Panc1 (cell line): Measurements from ENCODE around the gene FZD7.

ENCODE experiments used
- POLR2AphosphoS5 ChIP-seq: IDR thresholded peaks from 2 replicates; pipeline ENCODE4 v1.6.1; 2012; ENCODE audit warnings: mild to moderate bottlenecking, low read depth, low read length, moderate library complexity
- SIN3A ChIP-seq: IDR thresholded peaks from 2 replicates; pipeline ENCODE4 v1.6.1; 2012; ENCODE audit warnings: low read depth, mild to moderate bottlenecking, low read length, moderate library complexity, borderline replicate concordance; ENCODE audit not compliant: insufficient read depth
- TCF7L2 ChIP-seq: IDR thresholded peaks from 2 replicates; pipeline ENCODE4 v1.6.1; 2011; ENCODE audit warnings: mild to moderate bottlenecking, low read depth, low read length, inconsistent platforms
- TF ChIP-seq, protein P1 (sequence below): fragments of 450-650 bp; IDR thresholded peaks from 2 replicates; pipeline ENCODE4 v1.5.1; 2017; ENCODE audit warnings: mild to moderate bottlenecking
- TF ChIP-seq, protein P2 (sequence below), 2 experiments: IDR thresholded peaks; 2 replicates each; pipeline ENCODE4 v1.6.1; 2011 to 2012; ENCODE audit warnings: low read depth in 2 of 2, control low read depth in 1 of 2, low read length in 1 of 2, mild to moderate bottlenecking in 1 of 2, moderate library complexity in 1 of 2; ENCODE audit not compliant: insufficient read depth in 1 of 2

DNA sequence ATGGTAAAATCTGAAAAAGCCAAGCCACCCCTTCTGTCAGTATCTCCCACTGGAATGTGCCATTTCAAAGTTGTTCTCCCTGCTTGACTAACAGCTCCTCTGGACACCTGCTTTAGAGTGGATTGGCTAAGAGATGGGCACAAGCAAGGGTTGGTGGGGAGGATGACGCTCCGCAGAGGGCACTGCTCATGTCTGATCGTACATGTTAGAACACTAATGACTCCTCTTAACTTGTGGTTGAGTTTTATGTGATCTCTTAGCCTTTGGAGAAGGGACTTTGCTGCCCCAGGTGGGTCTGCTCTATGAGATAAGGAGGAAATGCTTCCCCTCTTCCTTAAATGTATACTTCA is 31.2 kb downstream of the FZD7 start:
- TF ChIP-seq TCF7L2 (no peak), POLR2AphosphoS5 (no peak), SIN3A (no peak)
- TF ChIP-seq, protein P1, sequence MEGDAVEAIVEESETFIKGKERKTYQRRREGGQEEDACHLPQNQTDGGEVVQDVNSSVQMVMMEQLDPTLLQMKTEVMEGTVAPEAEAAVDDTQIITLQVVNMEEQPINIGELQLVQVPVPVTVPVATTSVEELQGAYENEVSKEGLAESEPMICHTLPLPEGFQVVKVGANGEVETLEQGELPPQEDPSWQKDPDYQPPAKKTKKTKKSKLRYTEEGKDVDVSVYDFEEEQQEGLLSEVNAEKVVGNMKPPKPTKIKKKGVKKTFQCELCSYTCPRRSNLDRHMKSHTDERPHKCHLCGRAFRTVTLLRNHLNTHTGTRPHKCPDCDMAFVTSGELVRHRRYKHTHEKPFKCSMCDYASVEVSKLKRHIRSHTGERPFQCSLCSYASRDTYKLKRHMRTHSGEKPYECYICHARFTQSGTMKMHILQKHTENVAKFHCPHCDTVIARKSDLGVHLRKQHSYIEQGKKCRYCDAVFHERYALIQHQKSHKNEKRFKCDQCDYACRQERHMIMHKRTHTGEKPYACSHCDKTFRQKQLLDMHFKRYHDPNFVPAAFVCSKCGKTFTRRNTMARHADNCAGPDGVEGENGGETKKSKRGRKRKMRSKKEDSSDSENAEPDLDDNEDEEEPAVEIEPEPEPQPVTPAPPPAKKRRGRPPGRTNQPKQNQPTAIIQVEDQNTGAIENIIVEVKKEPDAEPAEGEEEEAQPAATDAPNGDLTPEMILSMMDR = no peak
- TF ChIP-seq, protein P2, sequence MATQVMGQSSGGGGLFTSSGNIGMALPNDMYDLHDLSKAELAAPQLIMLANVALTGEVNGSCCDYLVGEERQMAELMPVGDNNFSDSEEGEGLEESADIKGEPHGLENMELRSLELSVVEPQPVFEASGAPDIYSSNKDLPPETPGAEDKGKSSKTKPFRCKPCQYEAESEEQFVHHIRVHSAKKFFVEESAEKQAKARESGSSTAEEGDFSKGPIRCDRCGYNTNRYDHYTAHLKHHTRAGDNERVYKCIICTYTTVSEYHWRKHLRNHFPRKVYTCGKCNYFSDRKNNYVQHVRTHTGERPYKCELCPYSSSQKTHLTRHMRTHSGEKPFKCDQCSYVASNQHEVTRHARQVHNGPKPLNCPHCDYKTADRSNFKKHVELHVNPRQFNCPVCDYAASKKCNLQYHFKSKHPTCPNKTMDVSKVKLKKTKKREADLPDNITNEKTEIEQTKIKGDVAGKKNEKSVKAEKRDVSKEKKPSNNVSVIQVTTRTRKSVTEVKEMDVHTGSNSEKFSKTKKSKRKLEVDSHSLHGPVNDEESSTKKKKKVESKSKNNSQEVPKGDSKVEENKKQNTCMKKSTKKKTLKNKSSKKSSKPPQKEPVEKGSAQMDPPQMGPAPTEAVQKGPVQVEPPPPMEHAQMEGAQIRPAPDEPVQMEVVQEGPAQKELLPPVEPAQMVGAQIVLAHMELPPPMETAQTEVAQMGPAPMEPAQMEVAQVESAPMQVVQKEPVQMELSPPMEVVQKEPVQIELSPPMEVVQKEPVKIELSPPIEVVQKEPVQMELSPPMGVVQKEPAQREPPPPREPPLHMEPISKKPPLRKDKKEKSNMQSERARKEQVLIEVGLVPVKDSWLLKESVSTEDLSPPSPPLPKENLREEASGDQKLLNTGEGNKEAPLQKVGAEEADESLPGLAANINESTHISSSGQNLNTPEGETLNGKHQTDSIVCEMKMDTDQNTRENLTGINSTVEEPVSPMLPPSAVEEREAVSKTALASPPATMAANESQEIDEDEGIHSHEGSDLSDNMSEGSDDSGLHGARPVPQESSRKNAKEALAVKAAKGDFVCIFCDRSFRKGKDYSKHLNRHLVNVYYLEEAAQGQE (IDR thresholded peaks at IDR 0.05; ENCODE audit: insufficient read depth in 1 of 2, low read depth in 2 of 2, low read length in 1 of 2) = no peak
